Measurements from ENCODE around the gene L3MBTL4.

Gene L3MBTL4

GRCh38 chr18:6367208-6367607 lies 47.5 kb downstream of the L3MBTL4 start:
- H3K4me1 ChIP-seq: peaks cover 17% of the 10 kb centered on the region
- peaks cover 17% of the 10 kb centered on the region for H4K20me1 ChIP-seq
- H3K9ac ChIP-seq: no peak overlapping the region
- no peaks in the 10 kb centered on the region for H3K27me3 ChIP-seq
- no peaks in the 10 kb centered on the region for H3K36me3 ChIP-seq
- H3K4me2 ChIP-seq: no peak overlapping the region
- H3K4me3 ChIP-seq: no peak overlapping the region
- TF ChIP-seq Cebpa-rat (IDR thresholded peaks at IDR 0.05): no peak
- peaks cover 4% of the 10 kb centered on the region; the same call in 1 of the 2 replicates for H3K9me3 ChIP-seq
- no peak overlapping the region for H3K27ac ChIP-seq

- Histone ChIP-seq H3K4me1 (peaks cover 17% of the 10 kb centered on the region), H4K20me1 (peaks cover 17% of the 10 kb centered on the region), H3K27me3 (no peaks in the 10 kb centered on the region), H3K4me3 (no peak overlapping the region), H3K9me3 (no peaks in the 10 kb centered on the region; the same call in 1 of the 2 replicates), H3K9ac (no peak overlapping the region), H3K4me2 (no peak overlapping the region), H3K27ac (no peak overlapping the region), H3K36me3 (no peaks in the 10 kb centered on the region)
- no peak for TF ChIP-seq Cebpa-rat (IDR thresholded peaks at IDR 0.05)
These were observed 47.9 kb downstream of the L3MBTL4 start for GRCh38 chr18:6366776-6367175.

- Histone ChIP-seq H3K27ac (no peak overlapping the region), H4K20me1 (peaks cover 13% of the 10 kb centered on the region), H3K36me3 (no peaks in the 10 kb centered on the region), H3K9me3 (no peaks in the 10 kb centered on the region), H3K27me3 (no peaks in the 10 kb centered on the region), H3K4me3 (no peak overlapping the region), H3K4me2 (no peak overlapping the region), H3K4me1 (peaks cover 9% of the 10 kb centered on the region), H3K9ac (no peak overlapping the region)
- TF ChIP-seq Cebpa-rat (IDR thresholded peaks at IDR 0.05): no peak
These were observed 49.3 kb downstream of the L3MBTL4 start for GRCh38 chr18:6365385-6365784.

GRCh38 chr18:6363216-6363615 lies 51.5 kb downstream of the L3MBTL4 start:
- Histone ChIP-seq H3K4me1 (no peaks in the 10 kb centered on the region), H3K4me3 (no peak overlapping the region), H3K4me2 (no peak overlapping the region), H3K9ac (no peak overlapping the region), H4K20me1 (peaks cover 14% of the 10 kb centered on the region), H3K27ac (no peak overlapping the region), H3K27me3 (no peaks in the 10 kb centered on the region), H3K36me3 (no peaks in the 10 kb centered on the region), H3K9me3 (no peaks in the 10 kb centered on the region)
- TF ChIP-seq Cebpa-rat (IDR thresholded peaks at IDR 0.05): no peak

GRCh38 chr18:6362559-6363129 lies 52.1 kb downstream of the L3MBTL4 start:
- Histone ChIP-seq H3K36me3 (no peaks in the 10 kb centered on the region), H3K4me2 (no peak overlapping the region), H3K9ac (no peak overlapping the region), H3K4me1 (no peaks in the 10 kb centered on the region), H4K20me1 (peaks cover 18% of the 10 kb centered on the region), H3K4me3 (no peak overlapping the region), H3K27me3 (no peaks in the 10 kb centered on the region), H3K27ac (no peak overlapping the region), H3K9me3 (no peaks in the 10 kb centered on the region)
- no peak for TF ChIP-seq Cebpa-rat (IDR thresholded peaks at IDR 0.05)

GRCh38 chr18:6357668-6358067 lies 57.0 kb downstream of the L3MBTL4 start:
- Histone ChIP-seq H3K9me3 (no peaks in the 10 kb centered on the region), H3K27me3 (no peaks in the 10 kb centered on the region), H3K4me3 (no peak overlapping the region), H3K36me3 (no peaks in the 10 kb centered on the region), H3K9ac (no peak overlapping the region), H3K4me2 (no peak overlapping the region), H3K4me1 (no peaks in the 10 kb centered on the region), H3K27ac (no peak overlapping the region), H4K20me1 (0 out of 2 replicates have a peak, but pooled peaks cover 8% of the 10 kb centered on the region)
- no peak for TF ChIP-seq Cebpa-rat (IDR thresholded peaks at IDR 0.05)

- Histone ChIP-seq H3K9me3 (peaks cover 4% of the 10 kb centered on the region), H3K36me3 (no peaks in the 10 kb centered on the region), H3K4me3 (no peak overlapping the region), H3K9ac (no peak overlapping the region), H3K27ac (no peak overlapping the region), H4K20me1 (0 out of 2 replicates have a peak, but pooled peaks cover 8% of the 10 kb centered on the region), H3K27me3 (no peaks in the 10 kb centered on the region), H3K4me2 (no peak overlapping the region), H3K4me1 (no peaks in the 10 kb centered on the region)
- no peak for TF ChIP-seq Cebpa-rat (IDR thresholded peaks at IDR 0.05)
These were observed 58.7 kb downstream of the L3MBTL4 start for GRCh38 chr18:6355789-6356589.

- Histone ChIP-seq H3K4me3 (no peak overlapping the region), H3K9me3 (peaks cover 10% of the 10 kb centered on the region), H3K27me3 (no peaks in the 10 kb centered on the region), H3K4me2 (no peak overlapping the region), H3K27ac (no peak overlapping the region), H3K4me1 (no peaks in the 10 kb centered on the region), H3K9ac (no peak overlapping the region), H3K36me3 (no peaks in the 10 kb centered on the region), H4K20me1 (no peaks in the 10 kb centered on the region)
- TF ChIP-seq Cebpa-rat (IDR thresholded peaks at IDR 0.05): no peak
These were observed 62.4 kb downstream of the L3MBTL4 start for GRCh38 chr18:6352275-6352674.

- no peaks in the 10 kb centered on the region for H3K4me1 ChIP-seq
- no peak overlapping the region for H3K9ac ChIP-seq
- no peak overlapping the region for H3K27ac ChIP-seq
- H3K27me3 ChIP-seq: no peaks in the 10 kb centered on the region
- H3K4me3 ChIP-seq: no peak overlapping the region
- no peak overlapping the region for H3K4me2 ChIP-seq
- H4K20me1 ChIP-seq: no peaks in the 10 kb centered on the region
- TF ChIP-seq Cebpa-rat (IDR thresholded peaks at IDR 0.05): no peak
- peaks cover 42% of the 10 kb centered on the region for H3K9me3 ChIP-seq
- no peaks in the 10 kb centered on the region for H3K36me3 ChIP-seq
These were observed 71.7 kb downstream of the L3MBTL4 start for GRCh38 chr18:6342990-6343389.

GRCh38 chr18:6341709-6342108 lies 73.0 kb downstream of the L3MBTL4 start:
- H3K4me3 ChIP-seq: no peak overlapping the region
- H4K20me1 ChIP-seq: no peaks in the 10 kb centered on the region
- H3K27ac ChIP-seq: no peak overlapping the region
- no peaks in the 10 kb centered on the region for H3K4me1 ChIP-seq
- H3K9me3 ChIP-seq: peaks cover 42% of the 10 kb centered on the region
- H3K9ac ChIP-seq: no peak overlapping the region
- H3K27me3 ChIP-seq: no peaks in the 10 kb centered on the region
- H3K4me2 ChIP-seq: no peak overlapping the region
- TF ChIP-seq Cebpa-rat (IDR thresholded peaks at IDR 0.05): no peak
- no peaks in the 10 kb centered on the region for H3K36me3 ChIP-seq
